ENCODE data around the gene MOGAT3. TPM values are rescaled to one million over a fixed set of nuclear protein-coding genes. Genes with fewer than 3 reads are reported as not detected.
"Not testable (repeated sequence)": the region's sequence is repeated elsewhere in the genome, so short reads cannot be mapped to it uniquely, and the experiment has no call there.

MOGAT3 gene
- total RNA-seq, 1 donor from 2014 or later: not detected

DNA sequence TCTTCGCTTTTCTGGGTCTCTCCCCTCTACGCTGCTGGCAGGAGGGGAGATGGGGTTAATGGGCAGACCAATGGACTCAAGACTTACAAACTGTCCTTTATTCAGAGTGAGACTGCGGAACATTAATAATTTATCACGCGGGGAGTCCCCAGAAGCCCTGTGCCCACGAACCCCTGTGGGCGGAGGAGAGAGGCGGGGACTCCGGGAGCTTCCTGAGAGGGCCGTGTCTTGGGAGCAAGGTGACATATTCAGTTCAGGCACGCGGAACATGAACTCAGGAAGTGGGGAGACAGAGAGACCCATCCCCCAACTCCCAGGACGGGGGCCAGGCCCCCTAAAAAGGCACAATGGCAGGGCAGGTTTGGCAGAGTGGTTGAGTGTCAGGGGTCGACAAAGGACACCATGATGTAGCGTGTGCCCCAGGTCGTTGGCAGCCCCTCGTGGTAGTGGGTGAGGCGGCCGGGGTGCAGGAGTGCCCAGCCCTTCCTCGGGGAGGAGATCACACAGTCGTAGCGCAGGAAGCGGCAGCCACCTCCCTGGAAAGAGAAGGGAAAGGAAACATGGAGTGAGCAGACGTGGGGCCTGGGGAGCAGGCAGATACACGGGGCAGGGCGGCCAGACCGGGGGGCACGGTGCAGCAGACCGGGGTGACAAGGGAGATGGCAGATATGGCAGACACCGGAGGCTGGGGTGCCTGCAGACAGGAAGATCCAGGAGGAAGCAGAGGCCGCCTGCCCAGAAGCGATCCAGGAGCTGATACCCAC, 5.2 kb upstream of the MOGAT3 start:
- Mint-ChIP-seq H3K4me3 (no peak overlapping the region), H3K27me3 (ENCODE audit: low read depth) (peaks cover 38% of the 10 kb centered on the region), H3K4me1 (no peaks in the 10 kb centered on the region), H3K9me3 (no peaks in the 10 kb centered on the region), H3K27ac (no peak overlapping the region), H3K36me3 (peaks cover 18% of the 10 kb centered on the region)
- no peak for DNase-seq (ENCODE audit: low spot score in 2 of 2, unreplicated experiment in 2 of 2)
- TF ChIP-seq, protein P1, sequence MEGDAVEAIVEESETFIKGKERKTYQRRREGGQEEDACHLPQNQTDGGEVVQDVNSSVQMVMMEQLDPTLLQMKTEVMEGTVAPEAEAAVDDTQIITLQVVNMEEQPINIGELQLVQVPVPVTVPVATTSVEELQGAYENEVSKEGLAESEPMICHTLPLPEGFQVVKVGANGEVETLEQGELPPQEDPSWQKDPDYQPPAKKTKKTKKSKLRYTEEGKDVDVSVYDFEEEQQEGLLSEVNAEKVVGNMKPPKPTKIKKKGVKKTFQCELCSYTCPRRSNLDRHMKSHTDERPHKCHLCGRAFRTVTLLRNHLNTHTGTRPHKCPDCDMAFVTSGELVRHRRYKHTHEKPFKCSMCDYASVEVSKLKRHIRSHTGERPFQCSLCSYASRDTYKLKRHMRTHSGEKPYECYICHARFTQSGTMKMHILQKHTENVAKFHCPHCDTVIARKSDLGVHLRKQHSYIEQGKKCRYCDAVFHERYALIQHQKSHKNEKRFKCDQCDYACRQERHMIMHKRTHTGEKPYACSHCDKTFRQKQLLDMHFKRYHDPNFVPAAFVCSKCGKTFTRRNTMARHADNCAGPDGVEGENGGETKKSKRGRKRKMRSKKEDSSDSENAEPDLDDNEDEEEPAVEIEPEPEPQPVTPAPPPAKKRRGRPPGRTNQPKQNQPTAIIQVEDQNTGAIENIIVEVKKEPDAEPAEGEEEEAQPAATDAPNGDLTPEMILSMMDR (IDR thresholded peaks at IDR 0.05; ENCODE audit: unreplicated experiment): no peak

GRCh38 chr7:101203740-101204738, 3.2 kb upstream of the MOGAT3 start:
- DNase-seq (ENCODE audit: low spot score in 2 of 2, unreplicated experiment in 2 of 2); H3K27ac Mint-ChIP-seq; H3K4me3 Mint-ChIP-seq; H3K4me1 Mint-ChIP-seq; H3K9me3 Mint-ChIP-seq: not testable (repeated sequence)
- H3K36me3 Mint-ChIP-seq: peaks cover 16% of the 10 kb centered on the region
- peaks cover 53% of the 10 kb centered on the region for H3K27me3 Mint-ChIP-seq (ENCODE audit: low read depth)

DNA sequence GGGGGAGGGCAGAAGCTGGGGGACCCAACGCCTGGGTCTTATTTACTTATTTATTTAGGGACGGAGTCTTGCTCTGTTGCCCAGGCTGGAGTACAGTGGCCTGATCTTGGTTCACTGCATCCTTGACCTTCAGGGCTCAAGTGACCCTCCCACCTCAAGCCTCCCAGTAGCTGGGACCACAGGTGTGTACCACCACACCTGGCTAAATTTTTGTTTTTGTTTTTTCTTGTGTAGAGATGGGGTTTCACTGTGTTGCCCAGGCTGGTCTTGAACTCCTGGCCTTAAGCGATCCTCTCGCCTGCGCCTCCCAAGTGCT, 1.7 kb upstream of the MOGAT3 start:
- Mint-ChIP-seq H3K9me3 (no peaks in the 10 kb centered on the region), H3K27me3 (ENCODE audit: low read depth) (peaks cover 56% of the 10 kb centered on the region), H3K4me3 (no peak overlapping the region), H3K4me1 (peaks cover 2% of the 10 kb centered on the region), H3K27ac (no peak overlapping the region), H3K36me3 (peaks cover 9% of the 10 kb centered on the region)
- DNase-seq (ENCODE audit: low spot score in 2 of 2, unreplicated experiment in 2 of 2): no peak
- TF ChIP-seq, protein P1 (IDR thresholded peaks at IDR 0.05; ENCODE audit: unreplicated experiment): no peak

DNA sequence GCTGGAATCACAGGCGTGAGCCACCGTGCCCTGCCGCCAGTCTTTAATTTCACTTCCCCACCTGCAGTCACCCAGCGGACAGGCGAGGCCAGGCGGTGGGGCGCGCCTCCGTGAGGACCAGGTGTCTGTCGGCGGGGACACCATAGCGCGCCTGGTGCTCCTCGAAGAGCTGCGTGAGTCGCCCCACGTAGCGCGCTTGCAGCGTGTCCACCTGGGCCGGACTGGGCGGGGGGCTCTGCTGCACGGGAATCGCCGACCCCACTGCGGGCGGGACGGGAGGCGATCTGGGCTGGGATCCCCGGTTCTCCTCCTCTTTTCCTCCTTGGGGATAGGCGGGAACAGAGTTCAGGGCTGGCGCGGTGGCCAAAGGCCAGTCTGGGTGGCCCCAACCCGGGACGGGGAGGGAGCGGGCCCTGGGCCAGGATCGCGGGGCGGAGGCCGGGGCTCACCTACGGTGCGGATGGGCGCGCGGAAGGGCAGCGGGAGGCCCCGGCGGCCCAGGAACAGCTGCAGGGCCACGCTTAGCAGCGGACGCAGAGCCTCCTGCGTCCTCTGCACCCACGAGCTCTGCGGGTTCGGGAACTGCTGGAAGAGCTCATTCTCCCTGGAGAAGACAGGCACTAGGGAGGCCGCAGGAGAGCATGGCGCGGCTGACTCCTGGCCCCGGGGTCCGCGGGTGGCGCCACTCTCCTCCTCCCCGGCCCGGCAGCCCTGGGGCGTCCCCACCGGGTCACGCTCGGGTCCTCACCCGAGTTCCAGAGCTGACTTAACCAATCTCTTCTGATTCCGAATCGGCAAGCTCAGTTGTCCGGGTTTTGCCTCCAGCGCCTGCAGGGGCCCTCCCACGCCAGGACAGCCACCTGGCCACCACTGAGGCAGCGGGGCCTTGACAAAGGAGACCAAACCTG, 1.1 kb upstream of the MOGAT3 start:
- Mint-ChIP-seq H3K27ac (no peak overlapping the region), H3K4me1 (peaks cover 2% of the 10 kb centered on the region), H3K4me3 (no peak overlapping the region), H3K27me3 (ENCODE audit: low read depth) (peaks cover 56% of the 10 kb centered on the region), H3K9me3 (no peaks in the 10 kb centered on the region), H3K36me3 (peaks cover 9% of the 10 kb centered on the region)
- TF ChIP-seq, protein P1 (IDR thresholded peaks at IDR 0.05; ENCODE audit: unreplicated experiment): no peak
- DNase-seq (ENCODE audit: low spot score in 2 of 2, unreplicated experiment in 2 of 2): no peak

GRCh38 chr7:101200504-101200861, 353 bp downstream of the MOGAT3 start:
- peaks cover 2% of the 10 kb centered on the region for H3K4me1 Mint-ChIP-seq
- H3K4me3 Mint-ChIP-seq: no peak overlapping the region
- peaks cover 56% of the 10 kb centered on the region for H3K27me3 Mint-ChIP-seq (ENCODE audit: low read depth)
- H3K27ac Mint-ChIP-seq: no peak overlapping the region
- H3K9me3 Mint-ChIP-seq: no peaks in the 10 kb centered on the region
- no peak for DNase-seq (ENCODE audit: low spot score in 2 of 2, unreplicated experiment in 2 of 2)
- H3K36me3 Mint-ChIP-seq: no peaks in the 10 kb centered on the region
- TF ChIP-seq, protein P1 (IDR thresholded peaks at IDR 0.05; ENCODE audit: unreplicated experiment): no peak

DNA sequence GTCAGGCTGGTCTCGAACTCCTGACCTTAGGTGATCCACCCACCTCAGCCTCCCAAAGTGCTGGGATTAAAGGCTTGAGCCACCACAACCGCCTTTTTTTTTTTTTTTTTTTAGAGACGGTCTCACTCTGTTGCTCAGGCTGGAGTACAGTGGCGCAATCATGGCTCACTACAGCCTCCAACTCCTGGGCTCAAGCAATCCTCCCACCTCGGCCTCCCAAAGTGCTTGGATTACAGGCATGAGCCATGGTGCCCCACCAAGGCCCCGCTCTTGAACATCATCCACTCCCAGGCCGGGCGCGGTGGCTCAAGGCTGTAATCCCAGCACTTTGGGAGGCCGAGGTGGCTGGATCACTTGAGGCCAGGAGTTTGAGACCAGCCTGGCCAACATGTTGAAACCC, 1.3 kb downstream of the MOGAT3 start:
- H3K36me3 Mint-ChIP-seq; H3K4me1 Mint-ChIP-seq; H3K27ac Mint-ChIP-seq; H3K4me3 Mint-ChIP-seq; DNase-seq (ENCODE audit: low spot score in 2 of 2, unreplicated experiment in 2 of 2); H3K9me3 Mint-ChIP-seq: not testable (repeated sequence)
- H3K27me3 Mint-ChIP-seq (ENCODE audit: low read depth): peaks cover 54% of the 10 kb centered on the region
